ENCODE results near the gene TBC1D16.

The TBC1D16 gene

GRCh38 chr17:79911430-79912399 is 124.0 kb downstream of the TBC1D16 start:
- no peak for TF ChIP-seq MAX (IDR thresholded peaks at IDR 0.05; ENCODE audit: low read depth, low read length)
- TF ChIP-seq MYC (IDR thresholded peaks at IDR 0.05; ENCODE audit: low read depth, low read length) = no peak
- TF ChIP-seq POLR2A (IDR thresholded peaks at IDR 0.05; ENCODE audit: extremely low read depth, insufficient read length) = no peak
- no peak for TF ChIP-seq CTCF (IDR thresholded peaks at IDR 0.05; ENCODE audit: low read depth, low read length)
- H3K4me3 ChIP-seq (ENCODE audit: low read depth, low read length) = no peak overlapping the region
- no peak for DNase-seq (ENCODE audit: low read depth)

GRCh38 chr17:79910985-79911361 is 124.7 kb downstream of the TBC1D16 start:
- H3K4me3 ChIP-seq (ENCODE audit: low read depth, low read length) = no peak overlapping the region
- DNase-seq (ENCODE audit: low read depth) = no peak
- TF ChIP-seq POLR2A (IDR thresholded peaks at IDR 0.05; ENCODE audit: extremely low read depth, insufficient read length) = no peak

GRCh38 chr17:79909121-79909520 is 126.6 kb downstream of the TBC1D16 start:
- H3K4me3 ChIP-seq (ENCODE audit: low read depth, low read length) = no peak overlapping the region
- no peak for TF ChIP-seq POLR2A (IDR thresholded peaks at IDR 0.05; ENCODE audit: extremely low read depth, insufficient read length)
- no peak for TF ChIP-seq MYC (IDR thresholded peaks at IDR 0.05; ENCODE audit: low read depth, low read length)
- DNase-seq (ENCODE audit: low read depth) = no peak

- TF ChIP-seq POLR2A (IDR thresholded peaks at IDR 0.05; ENCODE audit: extremely low read depth, insufficient read length) = no peak
- TF ChIP-seq MAX (IDR thresholded peaks at IDR 0.05; ENCODE audit: low read depth, low read length) = no peak
- no peak for TF ChIP-seq CTCF (IDR thresholded peaks at IDR 0.05; ENCODE audit: low read depth, low read length)
- no peak for TF ChIP-seq MYC (IDR thresholded peaks at IDR 0.05; ENCODE audit: low read depth, low read length)
- no peak overlapping the region for H3K4me3 ChIP-seq (ENCODE audit: low read depth, low read length)
- DNase-seq (ENCODE audit: low read depth) = no peak
Measured at GRCh38 chr17:79907850-79908249, 127.8 kb downstream of the TBC1D16 start.

- H3K4me3 ChIP-seq (ENCODE audit: low read depth, low read length) = no peak overlapping the region
- no peak for DNase-seq (ENCODE audit: low read depth)
- TF ChIP-seq CTCF (IDR thresholded peaks at IDR 0.05; ENCODE audit: low read depth, low read length) (no peak), POLR2A (IDR thresholded peaks at IDR 0.05; ENCODE audit: extremely low read depth, insufficient read length) (no peak), MYC (IDR thresholded peaks at IDR 0.05; ENCODE audit: low read depth, low read length) (no peak), MAX (IDR thresholded peaks at IDR 0.05; ENCODE audit: low read depth, low read length) (no peak)
Measured at GRCh38 chr17:79907217-79907715, 128.4 kb downstream of the TBC1D16 start.

GRCh38 chr17:79905832-79906231 is 129.8 kb downstream of the TBC1D16 start:
- DNase-seq (ENCODE audit: low read depth) = peak; percentile 76
- peak; percentile 47; the same call in 1 of the 2 replicates for TF ChIP-seq MAX (IDR thresholded peaks at IDR 0.05; ENCODE audit: low read depth, low read length)
- no peak for TF ChIP-seq POLR2A (IDR thresholded peaks at IDR 0.05; ENCODE audit: extremely low read depth, insufficient read length)
- TF ChIP-seq MYC (IDR thresholded peaks at IDR 0.05; ENCODE audit: low read depth, low read length) = no peak
- peak; percentile 55 for TF ChIP-seq CTCF (IDR thresholded peaks at IDR 0.05; ENCODE audit: low read depth, low read length)
- no peak overlapping the region for H3K4me3 ChIP-seq (ENCODE audit: low read depth, low read length)
